Measurements from ENCODE around the gene RPS3. TPM values are rescaled to one million over a fixed set of nuclear protein-coding genes. Genes with fewer than 3 reads are reported as not detected.

RPS3 gene
- polyA plus RNA-seq, 1 experiment, result 3,250 TPM

- peak within 1 kb of the TSS; percentile 11 for H3K27ac ChIP-seq (ENCODE audit: low read depth, low read length)
- TF ChIP-seq, protein P1, sequence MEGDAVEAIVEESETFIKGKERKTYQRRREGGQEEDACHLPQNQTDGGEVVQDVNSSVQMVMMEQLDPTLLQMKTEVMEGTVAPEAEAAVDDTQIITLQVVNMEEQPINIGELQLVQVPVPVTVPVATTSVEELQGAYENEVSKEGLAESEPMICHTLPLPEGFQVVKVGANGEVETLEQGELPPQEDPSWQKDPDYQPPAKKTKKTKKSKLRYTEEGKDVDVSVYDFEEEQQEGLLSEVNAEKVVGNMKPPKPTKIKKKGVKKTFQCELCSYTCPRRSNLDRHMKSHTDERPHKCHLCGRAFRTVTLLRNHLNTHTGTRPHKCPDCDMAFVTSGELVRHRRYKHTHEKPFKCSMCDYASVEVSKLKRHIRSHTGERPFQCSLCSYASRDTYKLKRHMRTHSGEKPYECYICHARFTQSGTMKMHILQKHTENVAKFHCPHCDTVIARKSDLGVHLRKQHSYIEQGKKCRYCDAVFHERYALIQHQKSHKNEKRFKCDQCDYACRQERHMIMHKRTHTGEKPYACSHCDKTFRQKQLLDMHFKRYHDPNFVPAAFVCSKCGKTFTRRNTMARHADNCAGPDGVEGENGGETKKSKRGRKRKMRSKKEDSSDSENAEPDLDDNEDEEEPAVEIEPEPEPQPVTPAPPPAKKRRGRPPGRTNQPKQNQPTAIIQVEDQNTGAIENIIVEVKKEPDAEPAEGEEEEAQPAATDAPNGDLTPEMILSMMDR (IDR thresholded peaks at IDR 0.05; ENCODE audit: low read depth, low read length), result no peak
- H3K9me3 ChIP-seq (ENCODE audit: control insufficient read depth, insufficient read depth, low read length), result no peaks in the 10 kb centered on the region
- no peaks in the 10 kb centered on the region for H3K27me3 ChIP-seq (ENCODE audit: control insufficient read depth, insufficient read depth, low read length)
- POLR2A ChIA-PET, result interaction anchor here (1.6 kb wide), 1 partner anchor 21 kb away, joined by 5 read pairs; no protein-coding TSS in a partner anchor
- H3K4me3 ChIP-seq (ENCODE audit: low read depth, low read length), result peak within 1 kb of the TSS; percentile 87
- CTCF ChIA-PET, result interaction anchor here (2.3 kb wide), 1 partner anchor 33 kb away, joined by 10 read pairs; no protein-coding TSS in a partner anchor
- no peak for DNase-seq (ENCODE audit: low read depth, low spot score)
These were observed 47.9 kb upstream of the RPS3 start, which contains the start of gene ARRB1 for GRCh38 chr11:75351541-75351790. TSS of gene ARRB1 (minus strand) at chr11:75351661. CDS start at chr11:75351607, 54 bp downstream.

DNA sequence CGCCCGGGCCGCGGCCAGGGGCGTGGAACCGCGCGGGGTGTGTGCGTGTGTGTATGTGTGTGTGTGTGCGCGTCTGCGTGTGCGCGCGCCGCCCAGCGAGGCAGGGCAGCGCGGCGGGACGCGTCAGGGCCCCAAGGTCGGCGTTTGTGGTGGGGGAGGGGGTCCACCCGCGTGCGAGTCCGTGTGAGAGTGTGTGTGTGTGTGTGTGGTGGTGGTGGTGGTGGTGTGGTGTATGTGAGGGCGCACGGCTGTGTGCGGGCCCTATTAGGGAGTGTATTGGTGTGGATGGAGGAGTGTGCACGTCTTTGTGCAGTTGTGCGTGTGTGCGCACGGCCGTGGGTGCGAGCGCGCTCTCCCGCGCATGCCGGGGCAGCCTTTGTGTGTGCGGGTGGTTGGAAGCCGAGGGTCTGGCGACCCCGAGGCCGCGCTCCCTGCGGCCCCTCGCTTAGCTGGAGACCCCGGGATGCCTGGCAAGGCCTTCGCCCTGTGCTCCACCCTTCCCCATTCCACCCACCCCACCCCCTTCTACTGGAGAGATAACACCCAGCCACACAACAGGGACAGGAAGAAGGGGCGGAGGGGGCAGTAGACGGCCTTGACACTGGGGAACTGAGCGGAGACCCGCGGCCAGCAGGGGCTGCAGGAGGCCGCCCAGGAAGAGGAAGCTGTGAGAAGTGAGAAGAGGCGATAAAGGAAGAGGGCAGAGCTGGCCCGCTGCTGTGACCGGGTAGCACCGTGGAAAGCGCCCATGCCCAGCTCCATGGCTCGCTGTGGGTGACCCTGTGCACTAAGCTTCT is 47.3 kb upstream of the RPS3 start:
- H3K4me3 ChIP-seq (ENCODE audit: low read depth, low read length), result peak overlapping the region; percentile 87
- POLR2A ChIA-PET, result interaction anchor here (0.7 to 1.6 kb wide), 2 partner anchors 22 to 26 kb away, joined by 4 to 5 read pairs; no protein-coding TSS in a partner anchor

GRCh38 chr11:75352588-75353206 is 46.6 kb upstream of the RPS3 start:
- no peak for DNase-seq (ENCODE audit: low read depth, low spot score)
- H3K4me3 ChIP-seq (ENCODE audit: low read depth, low read length), result peak overlapping the region; percentile 87
- POLR2A ChIA-PET, result interaction anchor here (0.7 kb wide), 1 partner anchor 27 kb away, joined by 4 read pairs; no protein-coding TSS in a partner anchor
- H3K27me3 ChIP-seq (ENCODE audit: control insufficient read depth, insufficient read depth, low read length), result no peaks in the 10 kb centered on the region
- TF ChIP-seq, protein P1 (IDR thresholded peaks at IDR 0.05; ENCODE audit: low read depth, low read length), result no peak
- H3K9me3 ChIP-seq (ENCODE audit: control insufficient read depth, insufficient read depth, low read length), result no peaks in the 10 kb centered on the region
- CTCF ChIA-PET, result interaction anchor here (1.0 to 1.3 kb wide), 2 partner anchors 9 to 23 kb away, joined by 3 to 6 read pairs; no protein-coding TSS in a partner anchor
- no peak overlapping the region for H3K27ac ChIP-seq (ENCODE audit: low read depth, low read length)

More for the DNA sequence above, 47.3 kb upstream of the RPS3 start:
- Histone ChIP-seq H3K27me3 (ENCODE audit: control insufficient read depth, insufficient read depth, low read length) (no peaks in the 10 kb centered on the region), H3K27ac (ENCODE audit: low read depth, low read length) (no peak overlapping the region), H3K9me3 (ENCODE audit: control insufficient read depth, insufficient read depth, low read length) (no peaks in the 10 kb centered on the region)
- TF ChIP-seq, protein P1 (IDR thresholded peaks at IDR 0.05; ENCODE audit: low read depth, low read length), result peak; percentile 6; the same call in 1 of the 2 replicates
- no peak for DNase-seq (ENCODE audit: low read depth, low spot score)
- CTCF ChIA-PET, result interaction anchor here (1.0 to 2.3 kb wide), 3 partner anchors 10 to 32 kb away, joined by 3 to 10 read pairs (median 6); no protein-coding TSS in a partner anchor

DNA sequence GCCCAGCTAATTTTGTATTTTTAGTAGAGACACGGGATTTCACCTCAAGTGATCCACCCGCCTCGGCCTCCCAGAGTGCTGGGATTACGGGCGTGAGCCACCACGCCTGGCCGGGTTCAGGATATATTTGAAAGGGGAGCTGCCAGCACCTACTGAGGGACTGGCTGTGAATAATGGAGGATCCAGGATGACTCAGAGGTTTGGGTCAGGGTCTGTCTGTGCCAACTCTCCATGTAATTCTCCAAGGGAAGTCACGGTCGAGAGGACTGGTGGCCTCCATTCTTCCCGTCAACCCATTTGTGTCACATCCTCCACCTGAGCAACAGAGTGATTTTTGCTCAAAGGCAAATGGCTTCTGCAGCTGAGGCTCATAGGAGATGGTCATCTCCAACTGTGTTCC is 44.3 kb upstream of the RPS3 start:
- no peak for DNase-seq (ENCODE audit: low read depth, low spot score)
- POLR2A ChIA-PET, result interaction anchor here (0.6 to 0.7 kb wide), 2 partner anchors 15 to 30 kb away, joined by 5 to 9 read pairs; no protein-coding TSS in a partner anchor

More for the DNA sequence above, 44.3 kb upstream of the RPS3 start:
- Histone ChIP-seq H3K4me3 (ENCODE audit: low read depth, low read length) (no peak overlapping the region), H3K9me3 (ENCODE audit: control insufficient read depth, insufficient read depth, low read length) (no peaks in the 10 kb centered on the region), H3K27me3 (ENCODE audit: control insufficient read depth, insufficient read depth, low read length) (no peaks in the 10 kb centered on the region), H3K27ac (ENCODE audit: low read depth, low read length) (no peak overlapping the region)
- TF ChIP-seq, protein P1 (IDR thresholded peaks at IDR 0.05; ENCODE audit: low read depth, low read length), result no peak
- CTCF ChIA-PET, result no interaction called here
